ENCODE measurements around the gene FBXL19.

FBXL19 gene

GRCh38 chr16:30924076-30924912, 922 bp downstream of the FBXL19 start:
- Histone ChIP-seq H3K9me3 (ENCODE audit: control insufficient read depth, insufficient read depth, low read length) (no peaks in the 10 kb centered on the region), H3K27ac (ENCODE audit: low read depth, low read length) (peak overlapping the region; percentile 82), H3K9ac (ENCODE audit: low read depth, low read length) (peak overlapping the region; percentile 61; the same call in 1 of the 2 replicates), H3K4me1 (ENCODE audit: control insufficient read depth, insufficient read depth, low read length) (no peaks in the 10 kb centered on the region; the same call in 1 of the 2 replicates), H3K4me3 (ENCODE audit: low read depth, low read length) (peak overlapping the region; percentile 75), H3K27me3 (ENCODE audit: control insufficient read depth, insufficient read depth, low read length) (no peaks in the 10 kb centered on the region), H3K36me3 (ENCODE audit: control insufficient read depth, insufficient read depth, low read length) (peaks cover 24% of the 10 kb centered on the region)

GRCh38 chr16:30924913-30925631, 1.7 kb downstream of the FBXL19 start:
- H3K36me3 ChIP-seq (ENCODE audit: control insufficient read depth, insufficient read depth, low read length) = peaks cover 29% of the 10 kb centered on the region
- peak overlapping the region; percentile 63 for H3K27ac ChIP-seq (ENCODE audit: low read depth, low read length)
- no peaks in the 10 kb centered on the region for H3K9me3 ChIP-seq (ENCODE audit: control insufficient read depth, insufficient read depth, low read length)
- H3K4me1 ChIP-seq (ENCODE audit: control insufficient read depth, insufficient read depth, low read length) = no peaks in the 10 kb centered on the region; the same call in 1 of the 2 replicates
- H3K4me3 ChIP-seq (ENCODE audit: low read depth, low read length) = peak overlapping the region; percentile 75
- H3K9ac ChIP-seq (ENCODE audit: low read depth, low read length) = no peak overlapping the region
- no peaks in the 10 kb centered on the region for H3K27me3 ChIP-seq (ENCODE audit: control insufficient read depth, insufficient read depth, low read length)

GRCh38 chr16:30925632-30925987, 2.2 kb downstream of the FBXL19 start:
- Histone ChIP-seq H3K9me3 (ENCODE audit: control insufficient read depth, insufficient read depth, low read length) (no peaks in the 10 kb centered on the region), H3K27ac (ENCODE audit: low read depth, low read length) (no peak overlapping the region), H3K4me1 (ENCODE audit: control insufficient read depth, insufficient read depth, low read length) (no peaks in the 10 kb centered on the region; the same call in 1 of the 2 replicates), H3K27me3 (ENCODE audit: control insufficient read depth, insufficient read depth, low read length) (no peaks in the 10 kb centered on the region), H3K9ac (ENCODE audit: low read depth, low read length) (no peak overlapping the region), H3K4me3 (ENCODE audit: low read depth, low read length) (no peak overlapping the region), H3K36me3 (ENCODE audit: control insufficient read depth, insufficient read depth, low read length) (peaks cover 35% of the 10 kb centered on the region)

GRCh38 chr16:30925995-30926811, 2.8 kb downstream of the FBXL19 start:
- Histone ChIP-seq H3K4me3 (ENCODE audit: low read depth, low read length) (no peak overlapping the region), H3K36me3 (ENCODE audit: control insufficient read depth, insufficient read depth, low read length) (peaks cover 40% of the 10 kb centered on the region), H3K9me3 (ENCODE audit: control insufficient read depth, insufficient read depth, low read length) (no peaks in the 10 kb centered on the region), H3K27ac (ENCODE audit: low read depth, low read length) (no peak overlapping the region), H3K9ac (ENCODE audit: low read depth, low read length) (no peak overlapping the region), H3K4me1 (ENCODE audit: control insufficient read depth, insufficient read depth, low read length) (no peaks in the 10 kb centered on the region; the same call in 1 of the 2 replicates), H3K27me3 (ENCODE audit: control insufficient read depth, insufficient read depth, low read length) (no peaks in the 10 kb centered on the region)

- Histone ChIP-seq H3K9ac (ENCODE audit: low read depth, low read length) (no peak overlapping the region), H3K27ac (ENCODE audit: low read depth, low read length) (no peak overlapping the region), H3K36me3 (ENCODE audit: control insufficient read depth, insufficient read depth, low read length) (peaks cover 48% of the 10 kb centered on the region)
These were observed 3.8 kb downstream of the FBXL19 start for GRCh38 chr16:30926937-30927788.

GRCh38 chr16:30927789-30928378, 4.5 kb downstream of the FBXL19 start:
- H3K9me3 ChIP-seq (ENCODE audit: control insufficient read depth, insufficient read depth, low read length) = no peaks in the 10 kb centered on the region
- no peak overlapping the region for H3K9ac ChIP-seq (ENCODE audit: low read depth, low read length)
- H3K27ac ChIP-seq (ENCODE audit: low read depth, low read length) = no peak overlapping the region
- no peak overlapping the region for H3K4me3 ChIP-seq (ENCODE audit: low read depth, low read length)
- no peaks in the 10 kb centered on the region for H3K27me3 ChIP-seq (ENCODE audit: control insufficient read depth, insufficient read depth, low read length)
- peaks cover 53% of the 10 kb centered on the region for H3K36me3 ChIP-seq (ENCODE audit: control insufficient read depth, insufficient read depth, low read length)
- no peaks in the 10 kb centered on the region; the same call in 1 of the 2 replicates for H3K4me1 ChIP-seq (ENCODE audit: control insufficient read depth, insufficient read depth, low read length)

More at GRCh38 chr16:30926937-30927788, 3.8 kb downstream of the FBXL19 start:
- H3K4me3 ChIP-seq (ENCODE audit: low read depth, low read length) = no peak overlapping the region
- H3K4me1 ChIP-seq (ENCODE audit: control insufficient read depth, insufficient read depth, low read length) = no peaks in the 10 kb centered on the region; the same call in 1 of the 2 replicates
- no peaks in the 10 kb centered on the region for H3K27me3 ChIP-seq (ENCODE audit: control insufficient read depth, insufficient read depth, low read length)
- no peaks in the 10 kb centered on the region for H3K9me3 ChIP-seq (ENCODE audit: control insufficient read depth, insufficient read depth, low read length)

- H3K9me3 ChIP-seq (ENCODE audit: control insufficient read depth, insufficient read depth, low read length) = no peaks in the 10 kb centered on the region
- no peaks in the 10 kb centered on the region for H3K27me3 ChIP-seq (ENCODE audit: control insufficient read depth, insufficient read depth, low read length)
- no peak overlapping the region for H3K27ac ChIP-seq (ENCODE audit: low read depth, low read length)
- H3K36me3 ChIP-seq (ENCODE audit: control insufficient read depth, insufficient read depth, low read length) = peaks cover 53% of the 10 kb centered on the region
- no peak overlapping the region for H3K9ac ChIP-seq (ENCODE audit: low read depth, low read length)
- no peaks in the 10 kb centered on the region; the same call in 1 of the 2 replicates for H3K4me1 ChIP-seq (ENCODE audit: control insufficient read depth, insufficient read depth, low read length)
- H3K4me3 ChIP-seq (ENCODE audit: low read depth, low read length) = no peak overlapping the region
These were observed 5.0 kb downstream of the FBXL19 start for GRCh38 chr16:30928390-30928789.

- H3K4me1 ChIP-seq (ENCODE audit: control insufficient read depth, insufficient read depth, low read length) = no peaks in the 10 kb centered on the region; the same call in 1 of the 2 replicates
- H3K27ac ChIP-seq (ENCODE audit: low read depth, low read length) = no peak overlapping the region
- H3K36me3 ChIP-seq (ENCODE audit: control insufficient read depth, insufficient read depth, low read length) = peaks cover 53% of the 10 kb centered on the region
These were observed 5.8 kb downstream of the FBXL19 start for GRCh38 chr16:30929167-30929566.

GRCh38 chr16:30930160-30930571, 6.8 kb downstream of the FBXL19 start:
- Histone ChIP-seq H3K4me1 (ENCODE audit: control insufficient read depth, insufficient read depth, low read length) (no peaks in the 10 kb centered on the region), H3K4me3 (ENCODE audit: low read depth, low read length) (no peak overlapping the region), H3K27ac (ENCODE audit: low read depth, low read length) (no peak overlapping the region), H3K9ac (ENCODE audit: low read depth, low read length) (no peak overlapping the region), H3K36me3 (ENCODE audit: control insufficient read depth, insufficient read depth, low read length) (peaks cover 58% of the 10 kb centered on the region), H3K27me3 (ENCODE audit: control insufficient read depth, insufficient read depth, low read length) (no peaks in the 10 kb centered on the region), H3K9me3 (ENCODE audit: control insufficient read depth, insufficient read depth, low read length) (no peaks in the 10 kb centered on the region)

More at GRCh38 chr16:30929167-30929566, 5.8 kb downstream of the FBXL19 start:
- Histone ChIP-seq H3K27me3 (ENCODE audit: control insufficient read depth, insufficient read depth, low read length) (no peaks in the 10 kb centered on the region), H3K9me3 (ENCODE audit: control insufficient read depth, insufficient read depth, low read length) (no peaks in the 10 kb centered on the region), H3K9ac (ENCODE audit: low read depth, low read length) (no peak overlapping the region), H3K4me3 (ENCODE audit: low read depth, low read length) (no peak overlapping the region)

Data from HUES48 (cell line).